GM12892 (cell line): Measurements from ENCODE around the gene RRBP1.

Experiments
- POLR2A ChIP-seq: IDR thresholded peaks from 2 replicates; pipeline ENCODE4 v1.6.1; 2011; ENCODE audit warnings: low read depth, low read length, control low read depth
- POLR2AphosphoS5 ChIP-seq: IDR thresholded peaks from 2 replicates; pipeline ENCODE4 v1.6.1; 2011; ENCODE audit warnings: low read depth, low read length, control low read depth
- TAF1 ChIP-seq: IDR thresholded peaks from 2 replicates; pipeline ENCODE4 v1.6.1; 2011; ENCODE audit warnings: low read depth, mild to moderate bottlenecking, control low read depth, low read length, borderline replicate concordance

DNA sequence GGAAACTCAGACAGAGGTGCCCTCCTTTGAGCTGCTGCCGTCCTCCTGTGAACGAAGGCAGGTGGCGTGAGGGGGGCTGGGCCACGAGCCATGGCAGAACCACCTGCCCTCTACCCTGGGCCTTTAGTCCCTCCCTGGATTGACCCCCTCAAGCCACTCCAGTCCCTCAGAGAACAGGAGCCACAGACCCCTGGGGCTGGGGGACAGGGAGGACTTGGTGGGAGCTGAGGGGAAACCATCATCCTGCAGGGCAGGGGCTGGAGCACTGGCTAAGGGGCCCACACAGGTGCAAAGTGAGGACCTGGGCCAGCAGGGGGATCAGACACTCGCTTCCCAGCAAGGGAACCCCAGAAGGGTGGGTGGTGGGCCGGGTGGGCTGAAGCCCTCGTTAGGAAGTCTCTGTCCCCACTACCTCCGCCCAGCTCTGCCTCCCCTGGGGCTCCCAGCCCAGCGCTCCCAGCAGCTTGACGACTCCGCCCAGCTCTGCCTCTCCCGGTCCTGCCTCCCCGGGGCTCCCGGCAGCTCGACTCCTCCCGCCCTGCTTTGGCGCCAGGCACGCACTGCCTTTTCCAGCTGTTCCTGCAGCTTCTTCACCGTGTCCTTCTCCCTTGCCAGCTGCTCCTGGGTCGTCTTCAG is 67.7 kb downstream of the RRBP1 start:
- no peak for TF ChIP-seq TAF1
- TF ChIP-seq POLR2A: no peak
- TF ChIP-seq POLR2AphosphoS5: no peak
